Measurements from ENCODE around the gene LIF. TPM values are rescaled to one million over a fixed set of nuclear protein-coding genes. Genes with fewer than 3 reads are reported as not detected.

LIF gene
- total RNA-seq, 1 experiment from 2014 or later = 34.4 TPM

GRCh38 chr22:30260276-30260675, 13.7 kb upstream of the LIF start:
- H3K4me1 ChIP-seq (ENCODE audit: control insufficient read depth, insufficient read depth, low read length) = peaks cover 14% of the 10 kb centered on the region
- intact Hi-C loops (cut with micrococcal nuclease; ENCODE audit: unreplicated experiment) (no loop called here), in situ Hi-C loops (cut with HindIII; ENCODE audit: low pct_unique_long_range_greater_than_20kb, low sequenced_read_pairs) (no loop called here)
- DNase-seq (ENCODE audit: low read depth, low spot score) = no peak
- no peak overlapping the region for H3K4me3 ChIP-seq (ENCODE audit: low read depth in 2 of 2, low read length in 2 of 2)
- ATAC-seq = no peak
- H3K27me3 ChIP-seq (ENCODE audit: control insufficient read depth, insufficient read depth, low read length) = no peaks in the 10 kb centered on the region
- TF ChIP-seq TCF7L2 (IDR thresholded peaks at IDR 0.05; ENCODE audit: low read depth, low read length) (no peak), POLR2AphosphoS5 (IDR thresholded peaks at IDR 0.05; ENCODE audit: low read depth, low read length) (no peak)
- TF ChIP-seq, protein P1, sequence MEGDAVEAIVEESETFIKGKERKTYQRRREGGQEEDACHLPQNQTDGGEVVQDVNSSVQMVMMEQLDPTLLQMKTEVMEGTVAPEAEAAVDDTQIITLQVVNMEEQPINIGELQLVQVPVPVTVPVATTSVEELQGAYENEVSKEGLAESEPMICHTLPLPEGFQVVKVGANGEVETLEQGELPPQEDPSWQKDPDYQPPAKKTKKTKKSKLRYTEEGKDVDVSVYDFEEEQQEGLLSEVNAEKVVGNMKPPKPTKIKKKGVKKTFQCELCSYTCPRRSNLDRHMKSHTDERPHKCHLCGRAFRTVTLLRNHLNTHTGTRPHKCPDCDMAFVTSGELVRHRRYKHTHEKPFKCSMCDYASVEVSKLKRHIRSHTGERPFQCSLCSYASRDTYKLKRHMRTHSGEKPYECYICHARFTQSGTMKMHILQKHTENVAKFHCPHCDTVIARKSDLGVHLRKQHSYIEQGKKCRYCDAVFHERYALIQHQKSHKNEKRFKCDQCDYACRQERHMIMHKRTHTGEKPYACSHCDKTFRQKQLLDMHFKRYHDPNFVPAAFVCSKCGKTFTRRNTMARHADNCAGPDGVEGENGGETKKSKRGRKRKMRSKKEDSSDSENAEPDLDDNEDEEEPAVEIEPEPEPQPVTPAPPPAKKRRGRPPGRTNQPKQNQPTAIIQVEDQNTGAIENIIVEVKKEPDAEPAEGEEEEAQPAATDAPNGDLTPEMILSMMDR (IDR thresholded peaks at IDR 0.05) = no peak
- TF ChIP-seq, protein P2, sequence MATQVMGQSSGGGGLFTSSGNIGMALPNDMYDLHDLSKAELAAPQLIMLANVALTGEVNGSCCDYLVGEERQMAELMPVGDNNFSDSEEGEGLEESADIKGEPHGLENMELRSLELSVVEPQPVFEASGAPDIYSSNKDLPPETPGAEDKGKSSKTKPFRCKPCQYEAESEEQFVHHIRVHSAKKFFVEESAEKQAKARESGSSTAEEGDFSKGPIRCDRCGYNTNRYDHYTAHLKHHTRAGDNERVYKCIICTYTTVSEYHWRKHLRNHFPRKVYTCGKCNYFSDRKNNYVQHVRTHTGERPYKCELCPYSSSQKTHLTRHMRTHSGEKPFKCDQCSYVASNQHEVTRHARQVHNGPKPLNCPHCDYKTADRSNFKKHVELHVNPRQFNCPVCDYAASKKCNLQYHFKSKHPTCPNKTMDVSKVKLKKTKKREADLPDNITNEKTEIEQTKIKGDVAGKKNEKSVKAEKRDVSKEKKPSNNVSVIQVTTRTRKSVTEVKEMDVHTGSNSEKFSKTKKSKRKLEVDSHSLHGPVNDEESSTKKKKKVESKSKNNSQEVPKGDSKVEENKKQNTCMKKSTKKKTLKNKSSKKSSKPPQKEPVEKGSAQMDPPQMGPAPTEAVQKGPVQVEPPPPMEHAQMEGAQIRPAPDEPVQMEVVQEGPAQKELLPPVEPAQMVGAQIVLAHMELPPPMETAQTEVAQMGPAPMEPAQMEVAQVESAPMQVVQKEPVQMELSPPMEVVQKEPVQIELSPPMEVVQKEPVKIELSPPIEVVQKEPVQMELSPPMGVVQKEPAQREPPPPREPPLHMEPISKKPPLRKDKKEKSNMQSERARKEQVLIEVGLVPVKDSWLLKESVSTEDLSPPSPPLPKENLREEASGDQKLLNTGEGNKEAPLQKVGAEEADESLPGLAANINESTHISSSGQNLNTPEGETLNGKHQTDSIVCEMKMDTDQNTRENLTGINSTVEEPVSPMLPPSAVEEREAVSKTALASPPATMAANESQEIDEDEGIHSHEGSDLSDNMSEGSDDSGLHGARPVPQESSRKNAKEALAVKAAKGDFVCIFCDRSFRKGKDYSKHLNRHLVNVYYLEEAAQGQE (IDR thresholded peaks at IDR 0.05; ENCODE audit: insufficient read depth in 1 of 2, low read depth in 2 of 2, low read length in 1 of 2) = no peak
- POLR2A ChIA-PET = interaction anchor here (0.7 kb wide), 1 partner anchor 22 kb away, joined by 3 read pairs; no protein-coding TSS in a partner anchor
- H3K36me3 ChIP-seq (ENCODE audit: control insufficient read depth, insufficient read depth, low read length) = no peaks in the 10 kb centered on the region; the same call in 1 of the 2 replicates
- BruUV-seq (replicated peaks) = no TSS peak
- H3K27ac ChIP-seq (ENCODE audit: low read length) = no peak overlapping the region
- H3K9me3 ChIP-seq (ENCODE audit: control insufficient read depth, insufficient read depth, low read depth, low read length) = no peaks in the 10 kb centered on the region
- CTCF ChIA-PET = no interaction called here

- H3K4me1 ChIP-seq (ENCODE audit: control insufficient read depth, insufficient read depth, low read length) = peaks cover 64% of the 10 kb centered on the region
Observed at GRCh38 chr22:30254314-30254713, 7.8 kb upstream of the LIF start.

More at GRCh38 chr22:30254314-30254713, 7.8 kb upstream of the LIF start:
- Histone ChIP-seq H3K27me3 (ENCODE audit: control insufficient read depth, insufficient read depth, low read length) (no peaks in the 10 kb centered on the region), H3K27ac (ENCODE audit: low read length) (peak overlapping the region; percentile 98), H3K9me3 (ENCODE audit: control insufficient read depth, insufficient read depth, low read depth, low read length) (no peaks in the 10 kb centered on the region), H3K4me3 (ENCODE audit: low read depth in 2 of 2, low read length in 2 of 2) (peak overlapping the region; percentile 55 to 80; a peak in 3 of 4 replicates), H3K36me3 (ENCODE audit: control insufficient read depth, insufficient read depth, low read length) (no peaks in the 10 kb centered on the region; the same call in 1 of the 2 replicates)
- intact Hi-C loops (cut with micrococcal nuclease; ENCODE audit: unreplicated experiment) (no loop called here), in situ Hi-C loops (cut with HindIII; ENCODE audit: low pct_unique_long_range_greater_than_20kb, low sequenced_read_pairs) (no loop called here)
- no peak for ATAC-seq
- DNase-seq (ENCODE audit: low read depth, low spot score) = no peak
- no peak for TF ChIP-seq POLR2AphosphoS5 (IDR thresholded peaks at IDR 0.05; ENCODE audit: low read depth, low read length)
- TF ChIP-seq, protein P1 (IDR thresholded peaks at IDR 0.05) = no peak
- TF ChIP-seq, protein P2 (IDR thresholded peaks at IDR 0.05; ENCODE audit: insufficient read depth in 1 of 2, low read depth in 2 of 2, low read length in 1 of 2) = no peak
- POLR2A ChIA-PET = interaction anchor here (0.6 kb wide), 1 partner anchor 64 kb away, joined by 3 read pairs; no protein-coding TSS in a partner anchor
- CTCF ChIA-PET = interaction anchor here (0.6 to 1.2 kb wide), 2 partner anchors 119 to 147 kb away, joined by 3 to 8 read pairs; no protein-coding TSS in a partner anchor
- no TSS peak for BruUV-seq (replicated peaks)

Measured in Panc1 (cell line).